ENCODE data around the gene TMEM156. TPM values are rescaled to one million over a fixed set of nuclear protein-coding genes. Genes with fewer than 3 reads are reported as not detected.

The TMEM156 gene
- total and polyA plus RNA-seq, 10 of the 15 experiments (the other 5 are each of a cell fraction or from before 2014, with no cell fraction given): 20.8 to 48.3 (median 32.7) TPM

DNA sequence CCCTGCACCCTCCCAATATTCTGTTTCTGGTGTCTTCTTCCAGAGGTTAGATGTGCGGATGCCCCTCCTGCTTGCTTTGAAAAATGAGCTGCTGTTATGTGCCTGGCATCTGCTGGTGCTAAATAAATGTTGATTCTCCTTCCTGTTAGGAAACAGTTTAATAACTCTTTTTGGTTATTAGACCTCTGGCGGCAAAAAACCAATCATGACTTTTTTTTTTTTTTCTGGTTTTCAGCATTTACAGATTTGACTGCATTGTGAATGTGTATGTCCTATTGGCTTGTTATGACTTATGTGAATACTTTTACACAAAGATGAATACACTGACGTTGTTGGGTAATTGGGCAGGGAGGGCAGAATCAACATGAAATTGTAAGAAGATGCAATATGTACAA lies 13.6 kb upstream of the TMEM156 start (continued):
- TF ChIP-seq ETV6 (conservative IDR thresholded peaks at IDR 0.05 in 1 of 2, IDR thresholded peaks at IDR 0.05 in 1 of 2; ENCODE audit: borderline replicate concordance in 1 of 2, low read depth in 1 of 2): no peak
- TF ChIP-seq DPF2 (IDR thresholded peaks at IDR 0.05): no peak
- TF ChIP-seq CBX5 (IDR thresholded peaks at IDR 0.05; ENCODE audit: low read depth): no peak
- TF ChIP-seq SIN3A (IDR thresholded peaks at IDR 0.05; ENCODE audit: low read depth, low read length): no peak
- no peak for TF ChIP-seq KAT2A (conservative IDR thresholded peaks at IDR 0.05; ENCODE audit: control insufficient read depth, low read depth, low read length)
- peak; percentile 79 for TF ChIP-seq ZNF384 (IDR thresholded peaks at IDR 0.05; ENCODE audit: borderline replicate concordance, low read depth, low read length)
- TF ChIP-seq, protein P1, sequence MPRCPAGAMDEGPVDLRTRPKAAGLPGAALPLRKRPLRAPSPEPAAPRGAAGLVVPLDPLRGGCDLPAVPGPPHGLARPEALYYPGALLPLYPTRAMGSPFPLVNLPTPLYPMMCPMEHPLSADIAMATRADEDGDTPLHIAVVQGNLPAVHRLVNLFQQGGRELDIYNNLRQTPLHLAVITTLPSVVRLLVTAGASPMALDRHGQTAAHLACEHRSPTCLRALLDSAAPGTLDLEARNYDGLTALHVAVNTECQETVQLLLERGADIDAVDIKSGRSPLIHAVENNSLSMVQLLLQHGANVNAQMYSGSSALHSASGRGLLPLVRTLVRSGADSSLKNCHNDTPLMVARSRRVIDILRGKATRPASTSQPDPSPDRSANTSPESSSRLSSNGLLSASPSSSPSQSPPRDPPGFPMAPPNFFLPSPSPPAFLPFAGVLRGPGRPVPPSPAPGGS (IDR thresholded peaks at IDR 0.05; ENCODE audit: borderline replicate concordance, insufficient read depth, low read depth, low read length, poor library complexity, severe bottlenecking): no peak

DNA sequence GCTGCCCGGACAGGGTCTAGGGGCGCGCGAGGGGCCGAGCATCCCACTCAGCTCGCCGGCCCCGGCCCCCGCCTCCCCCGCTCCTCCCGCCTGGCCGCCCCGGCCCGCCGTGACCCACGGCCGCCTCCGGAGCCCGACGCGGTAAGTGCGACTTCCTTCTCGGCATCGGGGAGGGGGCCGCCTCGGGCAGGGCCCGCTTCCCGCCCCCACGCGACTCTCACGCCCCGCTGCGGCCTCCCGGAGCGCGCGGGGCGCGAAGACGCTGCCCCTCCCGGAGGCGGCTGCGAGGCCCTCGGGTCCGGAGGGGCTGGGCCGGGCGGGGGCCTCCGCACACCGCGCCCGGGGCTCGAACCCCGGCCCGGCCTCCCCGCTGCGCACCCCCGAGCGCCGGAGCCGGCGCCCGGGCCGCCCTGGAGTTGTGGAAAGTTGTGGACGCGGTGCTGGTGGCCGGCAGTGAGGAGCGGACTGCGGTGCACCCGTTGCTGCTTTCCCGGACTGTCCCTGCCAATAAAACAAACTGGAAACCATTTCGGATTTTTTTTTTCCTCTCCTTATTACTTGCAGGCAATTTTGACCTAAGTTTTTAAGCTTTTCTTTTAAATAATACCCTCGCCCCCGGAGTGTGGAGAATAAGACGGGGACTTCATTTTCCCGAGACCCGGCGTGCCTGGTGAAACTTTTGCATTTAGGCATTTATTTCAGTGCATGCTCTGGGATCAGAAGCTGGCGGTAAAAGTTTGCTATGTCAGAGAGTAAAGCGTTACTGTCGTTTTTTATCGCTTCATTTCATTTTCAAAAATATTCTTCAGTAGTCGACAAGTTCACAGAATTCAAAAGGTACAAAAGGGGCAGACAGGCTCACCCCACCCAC lies 13.0 kb upstream of the TMEM156 start:
- ATAC-seq: peak; percentile 26
- peaks cover 14% of the 10 kb centered on the region for H3K4me1 ChIP-seq (ENCODE audit: control insufficient read depth, insufficient read depth, low read length)
- TF ChIP-seq HDAC2 (IDR thresholded peaks at IDR 0.05): no peak
- no peak for TF ChIP-seq NFIC (IDR thresholded peaks at IDR 0.05; ENCODE audit: low read depth, low read length)
- no peak for TF ChIP-seq ZNF622 (IDR thresholded peaks at IDR 0.05)
- TF ChIP-seq, protein P2, sequence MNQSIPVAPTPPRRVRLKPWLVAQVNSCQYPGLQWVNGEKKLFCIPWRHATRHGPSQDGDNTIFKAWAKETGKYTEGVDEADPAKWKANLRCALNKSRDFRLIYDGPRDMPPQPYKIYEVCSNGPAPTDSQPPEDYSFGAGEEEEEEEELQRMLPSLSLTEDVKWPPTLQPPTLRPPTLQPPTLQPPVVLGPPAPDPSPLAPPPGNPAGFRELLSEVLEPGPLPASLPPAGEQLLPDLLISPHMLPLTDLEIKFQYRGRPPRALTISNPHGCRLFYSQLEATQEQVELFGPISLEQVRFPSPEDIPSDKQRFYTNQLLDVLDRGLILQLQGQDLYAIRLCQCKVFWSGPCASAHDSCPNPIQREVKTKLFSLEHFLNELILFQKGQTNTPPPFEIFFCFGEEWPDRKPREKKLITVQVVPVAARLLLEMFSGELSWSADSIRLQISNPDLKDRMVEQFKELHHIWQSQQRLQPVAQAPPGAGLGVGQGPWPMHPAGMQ (IDR thresholded peaks at IDR 0.05; ENCODE audit: borderline replicate concordance): no peak
- TF ChIP-seq RBBP5 (conservative IDR thresholded peaks at IDR 0.05): no peak
- no peak for TF ChIP-seq ATF7 (IDR thresholded peaks at IDR 0.05; ENCODE audit: low read depth)
- peak; percentile 57; the same call in 1 of the 2 replicates for TF ChIP-seq BACH1 (IDR thresholded peaks at IDR 0.05; ENCODE audit: borderline replicate concordance)
- no peak for TF ChIP-seq MYC (IDR thresholded peaks at IDR 0.05; ENCODE audit: insufficient read depth, insufficient read length, insufficient replicate concordance, low read length, severe bottlenecking)
- TF ChIP-seq POU2F2 (IDR thresholded peaks at IDR 0.05; ENCODE audit: borderline replicate concordance, low read depth, low read length): no peak
- TF ChIP-seq ZNF384 (IDR thresholded peaks at IDR 0.05; ENCODE audit: borderline replicate concordance, low read depth, low read length): no peak
- TF ChIP-seq NFYA (IDR thresholded peaks at IDR 0.05; ENCODE audit: borderline replicate concordance, low read depth, low read length): no peak

More for the DNA sequence above, 13.0 kb upstream of the TMEM156 start:
- FAIRE-seq (no peak), DNase-seq (ENCODE audit: low read depth, low spot score) (no peak)
- peaks cover 46% of the 10 kb centered on the region for H3K79me2 ChIP-seq (ENCODE audit: control insufficient read depth, insufficient read depth, low read length)
- H3K9ac ChIP-seq (ENCODE audit: control insufficient read depth, insufficient read depth, low read length): peak overlapping the region; percentile 76
- 0 out of 4 replicates have a peak, but pooled peaks cover 0 to 3% of the 10 kb centered on the region in 2 experiments for H3K36me3 ChIP-seq (ENCODE audit: control insufficient read depth in 2 of 2, insufficient read depth in 2 of 2, low read length in 1 of 2)
- peak overlapping the region; percentile 32 for H2AFZ ChIP-seq (ENCODE audit: control insufficient read depth, low read depth, low read length)
- no peaks in the 10 kb centered on the region for H4K20me1 ChIP-seq (ENCODE audit: control insufficient read depth, insufficient read depth)
- peak overlapping the region; percentile 12; the same call in 1 of the 2 replicates for H3K4me2 ChIP-seq (ENCODE audit: control insufficient read depth, insufficient read depth)
- ChIA-PET POLR2A (interaction anchor here (0.6 to 9.8 kb wide), 9 partner anchors 8 to 315 kb away, joined by 3 to 131 read pairs (median 4); partner anchors contain the start of gene TMEM156), RAD21 (ENCODE audit: unreplicated experiment) (interaction anchor here (0.5 to 7.9 kb wide), 16 partner anchors 8 to 890 kb away, joined by 3 to 164 read pairs (median 6); partner anchors contain the start of genes KLHL5, TLR1 and TMEM156), CTCF (interaction anchor here (0.6 to 8.1 kb wide), 8 partner anchors 9 to 286 kb away, joined by 3 to 90 read pairs (median 8); partner anchors contain the start of gene TMEM156), SMC1A (ENCODE audit: uncharacterized antibody, unreplicated experiment) (interaction anchor here (0.7 to 10.5 kb wide), 13 partner anchors 8 to 884 kb away, joined by 3 to 163 read pairs (median 4); partner anchors contain the start of genes KLHL5 and TMEM156)
- H3K9me3 ChIP-seq (replicated peaks; ENCODE audit: control insufficient read depth, insufficient read depth, low read length): no peaks in the 10 kb centered on the region
- under 1% methylated on average over 44 of the region's 82 CpGs for WGBS (ENCODE audit: insufficient coverage, insufficient replicate concordance, low lambda C conversion rate, missing lambda C conversion rate)
- H3K27ac ChIP-seq (ENCODE audit: control insufficient read depth, insufficient read depth): peak overlapping the region; percentile 81
- BruUV-seq (replicated peaks): no TSS peak
- H3K4me3 ChIP-seq: peak overlapping the region; percentile 83
- intact Hi-C loops (cut with micrococcal nuclease; ENCODE audit: unreplicated experiment) (loop anchor here (1.0 to 10.0 kb wide), 4 partner anchors 14 to 1150 kb away; partner anchors contain the start of gene RHOH), in situ Hi-C loops (cut with MboI) (loop anchor here (25.0 kb wide), 1 partner anchor 283 kb away; no protein-coding TSS in a partner anchor)
- no peaks in the 10 kb centered on the region for H3K27me3 ChIP-seq (replicated peaks in 1 of 2; ENCODE audit: control insufficient read depth in 2 of 2, insufficient read depth in 2 of 2, low read length in 1 of 2)

Data from GM12878 (cell line).